ENCODE results near the gene ZFAND2B. TPM values are rescaled to one million over a fixed set of nuclear protein-coding genes. Genes with fewer than 3 reads are reported as not detected.
A peak's percentile ranks its signal among the peaks of the same experiment; 100 is the strongest.

Gene ZFAND2B
- total and polyA plus RNA-seq, 3 experiments from 2014 or later: 32.4 to 86.0 (median 36.8) TPM

DNA sequence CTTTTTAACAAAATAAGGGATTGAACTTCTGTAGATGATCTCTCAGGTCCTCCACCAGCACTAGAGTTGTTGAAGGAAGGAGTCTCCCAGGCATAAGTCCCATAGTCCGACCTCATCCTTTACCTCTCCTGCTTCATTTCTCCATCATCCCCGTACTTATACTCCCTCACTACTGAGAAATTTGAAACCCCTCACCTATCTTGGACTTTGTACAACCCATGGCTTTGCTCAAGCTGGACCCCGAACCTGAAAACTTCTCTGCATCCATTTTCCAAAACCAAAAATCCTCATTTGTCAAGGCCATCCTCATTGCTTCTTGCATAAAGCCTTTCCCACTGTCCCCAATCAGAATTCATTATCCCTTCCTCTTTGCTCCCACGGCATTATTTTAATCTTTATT lies 45.5 kb upstream of the ZFAND2B start:
- peak overlapping the region; percentile 64 for H3K4me3 ChIP-seq (ENCODE audit: low read length)
- peaks cover 0 to 2% of the 10 kb centered on the region in 2 donors for H3K27me3 Mint-ChIP-seq
- peaks cover 19% of the 10 kb centered on the region for H3K36me3 ChIP-seq (ENCODE audit: insufficient read depth, low read length)
- DNase-seq: no peak
- POLR2A ChIA-PET: no interaction called here
- peaks cover 16 to 17% (median 17%) of the 10 kb centered on the region in 3 donors for H3K4me1 Mint-ChIP-seq
- peaks cover 13% of the 10 kb centered on the region for H3K4me1 ChIP-seq (ENCODE audit: insufficient read depth, low read length)
- H3K9me3 ChIP-seq (ENCODE audit: low read length): no peaks in the 10 kb centered on the region
- H3K9me3 Mint-ChIP-seq: no peaks in the 10 kb centered on the region
- CTCF ChIA-PET: interaction anchor here (2.3 to 4.8 kb wide), 4 partner anchors 22 to 134 kb away, joined by 5 to 70 read pairs (median 36); partner anchors contain the start of gene ZFAND2B
- peaks cover 0 to 27% (median 7%) of the 10 kb centered on the region in 3 donors for H3K36me3 Mint-ChIP-seq
- H3K27ac Mint-ChIP-seq: peak overlapping the region; percentile 86 to 98 (median 95)
- H3K27me3 ChIP-seq (ENCODE audit: insufficient read depth, low read length, poor library complexity, severe bottlenecking): no peaks in the 10 kb centered on the region
- H3K4me3 Mint-ChIP-seq: peak overlapping the region; percentile 93 to 99 (median 95)
- peak overlapping the region; percentile 74 for H3K27ac ChIP-seq (ENCODE audit: low read depth, low read length)

GRCh38 chr2:219163156-219163555 lies 43.4 kb upstream of the ZFAND2B start:
- POLR2A ChIA-PET: no interaction called here
- no peaks in the 10 kb centered on the region for H3K9me3 ChIP-seq (ENCODE audit: low read length)
- Mint-ChIP-seq H3K4me1 (peaks cover 16 to 18% (median 17%) of the 10 kb centered on the region in 3 donors), H3K27ac (peak overlapping the region in 2 of 8 donors; percentile 6 to 73), H3K27me3 (peaks cover 0 to 2% of the 10 kb centered on the region in 2 donors), H3K9me3 (no peaks in the 10 kb centered on the region), H3K36me3 (peaks cover 0 to 10% (median 2%) of the 10 kb centered on the region in 3 donors), H3K4me3 (peak overlapping the region in 1 of 7 donors; percentile 84)
- no peak overlapping the region for H3K27ac ChIP-seq (ENCODE audit: low read depth, low read length)
- peaks cover 13% of the 10 kb centered on the region for H3K4me1 ChIP-seq (ENCODE audit: insufficient read depth, low read length)
- CTCF ChIA-PET: interaction anchor here (1.4 to 2.2 kb wide), 5 partner anchors 8 to 136 kb away, joined by 3 to 8 read pairs (median 4); no protein-coding TSS in a partner anchor
- H3K4me3 ChIP-seq (ENCODE audit: low read length): no peak overlapping the region
- peaks cover under 1% of the 10 kb centered on the region for H3K36me3 ChIP-seq (ENCODE audit: insufficient read depth, low read length)
- no peaks in the 10 kb centered on the region for H3K27me3 ChIP-seq (ENCODE audit: insufficient read depth, low read length, poor library complexity, severe bottlenecking)
- DNase-seq: no peak

DNA sequence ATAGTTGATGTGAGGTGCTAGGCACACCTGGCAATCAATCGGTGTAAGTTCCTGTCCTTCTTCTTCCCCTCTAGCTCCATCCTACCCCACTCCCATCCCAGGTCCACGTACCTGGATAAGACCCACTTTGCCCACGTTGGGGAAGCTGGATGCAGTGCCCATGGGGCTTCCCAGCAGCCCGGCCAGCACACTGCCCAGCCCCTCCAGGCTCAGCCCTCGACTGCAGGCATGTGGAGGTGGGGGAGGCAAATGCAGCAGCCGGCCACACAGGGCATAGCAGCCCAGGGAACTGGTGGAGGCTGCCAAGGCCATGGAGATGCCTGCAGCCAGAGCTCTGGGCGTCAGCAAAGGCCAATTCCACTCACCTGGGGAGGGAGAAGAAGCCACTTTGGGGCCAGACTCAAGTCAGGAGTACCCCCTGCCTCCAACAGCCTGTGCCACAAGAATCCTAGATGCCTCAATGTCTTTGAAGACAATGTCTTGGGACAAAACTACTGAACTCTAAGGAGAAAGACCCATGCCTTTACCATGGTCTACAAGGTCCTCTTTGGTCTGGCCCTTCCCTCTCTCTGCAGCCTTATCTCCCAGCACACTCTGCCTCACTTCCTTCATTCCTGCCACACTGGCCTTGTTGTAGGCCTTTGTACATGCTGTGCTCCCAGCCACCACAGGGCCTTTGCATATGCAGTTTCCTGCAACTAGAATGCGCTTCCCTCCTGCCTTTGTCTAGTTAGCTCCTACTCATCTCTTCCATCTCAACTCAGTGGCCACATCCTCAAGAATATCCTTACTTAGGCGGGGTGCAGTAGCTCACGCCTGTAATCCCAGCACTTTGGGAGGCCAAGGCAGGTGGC lies 41.3 kb upstream of the ZFAND2B start:
- H3K4me1 Mint-ChIP-seq: peaks cover 8 to 12% (median 10%) of the 10 kb centered on the region in 3 donors
- ChIA-PET POLR2A (no interaction called here), CTCF (interaction anchor here (1.4 to 1.8 kb wide), 4 partner anchors 9 to 129 kb away, joined by 4 to 8 read pairs (median 6); no protein-coding TSS in a partner anchor)
- Histone ChIP-seq H3K36me3 (ENCODE audit: insufficient read depth, low read length) (no peaks in the 10 kb centered on the region), H3K4me3 (ENCODE audit: low read length) (no peak overlapping the region), H3K27me3 (ENCODE audit: insufficient read depth, low read length, poor library complexity, severe bottlenecking) (no peaks in the 10 kb centered on the region), H3K9me3 (ENCODE audit: low read length) (no peaks in the 10 kb centered on the region), H3K27ac (ENCODE audit: low read depth, low read length) (no peak overlapping the region), H3K4me1 (ENCODE audit: insufficient read depth, low read length) (peaks cover 7% of the 10 kb centered on the region)
- peak overlapping the region in 1 of 7 donors; percentile 22 for H3K4me3 Mint-ChIP-seq
- peak overlapping the region in 1 of 8 donors; percentile 34 for H3K27ac Mint-ChIP-seq
- DNase-seq: no peak
- no peaks in the 10 kb centered on the region for H3K27me3 Mint-ChIP-seq
- H3K9me3 Mint-ChIP-seq: no peaks in the 10 kb centered on the region
- H3K36me3 Mint-ChIP-seq: peaks cover 0 to 7% (median 2%) of the 10 kb centered on the region in 3 donors

- H3K4me1 Mint-ChIP-seq: peaks cover 8 to 22% (median 15%) of the 10 kb centered on the region in 3 donors
- DNase-seq: no peak
- POLR2A ChIA-PET: interaction anchor here (0.6 kb wide), 2 partner anchors 10 to 86 kb away, joined by 4 to 5 read pairs; partner anchors contain the start of gene TUBA4A
- CTCF ChIA-PET: interaction anchor here (1.4 kb wide), 1 partner anchor 40 kb away, joined by 3 read pairs; no protein-coding TSS in a partner anchor
- Histone ChIP-seq H3K27ac (ENCODE audit: low read depth, low read length) (no peak overlapping the region), H3K4me1 (ENCODE audit: insufficient read depth, low read length) (no peaks in the 10 kb centered on the region), H3K27me3 (ENCODE audit: insufficient read depth, low read length, poor library complexity, severe bottlenecking) (no peaks in the 10 kb centered on the region), H3K9me3 (ENCODE audit: low read length) (no peaks in the 10 kb centered on the region), H3K4me3 (ENCODE audit: low read length) (no peak overlapping the region), H3K36me3 (ENCODE audit: insufficient read depth, low read length) (peaks cover 3% of the 10 kb centered on the region)
- peaks cover 0 to 2% of the 10 kb centered on the region in 2 donors for H3K27me3 Mint-ChIP-seq
- peaks cover 0 to 25% (median 2%) of the 10 kb centered on the region in 3 donors for H3K36me3 Mint-ChIP-seq
- no peak overlapping the region for H3K4me3 Mint-ChIP-seq
- no peaks in the 10 kb centered on the region for H3K9me3 Mint-ChIP-seq
- H3K27ac Mint-ChIP-seq: peak overlapping the region in 1 of 8 donors; percentile 75
Observed at GRCh38 chr2:219167997-219168396, 38.6 kb upstream of the ZFAND2B start.

GRCh38 chr2:219168526-219168925 lies 38.1 kb upstream of the ZFAND2B start:
- peaks cover 5% of the 10 kb centered on the region for H3K36me3 ChIP-seq (ENCODE audit: insufficient read depth, low read length)
- H3K36me3 Mint-ChIP-seq: peaks cover 0 to 29% (median 2%) of the 10 kb centered on the region in 3 donors
- ChIA-PET POLR2A (interaction anchor here (0.6 kb wide), 1 partner anchor 9 kb away, joined by 4 read pairs; no protein-coding TSS in a partner anchor), CTCF (interaction anchor here (1.8 to 8.6 kb wide), 3 partner anchors 14 to 125 kb away, joined by 4 to 110 read pairs (median 74); no protein-coding TSS in a partner anchor)
- H3K27ac Mint-ChIP-seq: peak overlapping the region in 1 of 8 donors; percentile 75
- no peak overlapping the region for H3K27ac ChIP-seq (ENCODE audit: low read depth, low read length)
- H3K27me3 ChIP-seq (ENCODE audit: insufficient read depth, low read length, poor library complexity, severe bottlenecking): no peaks in the 10 kb centered on the region
- DNase-seq: no peak
- H3K4me3 Mint-ChIP-seq: no peak overlapping the region
- no peak overlapping the region for H3K4me3 ChIP-seq (ENCODE audit: low read length)
- no peaks in the 10 kb centered on the region for H3K9me3 Mint-ChIP-seq
- no peaks in the 10 kb centered on the region for H3K4me1 ChIP-seq (ENCODE audit: insufficient read depth, low read length)
- H3K9me3 ChIP-seq (ENCODE audit: low read length): no peaks in the 10 kb centered on the region
- H3K4me1 Mint-ChIP-seq: peaks cover 9 to 27% (median 19%) of the 10 kb centered on the region in 3 donors
- H3K27me3 Mint-ChIP-seq: peaks cover 0 to 2% of the 10 kb centered on the region in 2 donors

GRCh38 chr2:219168932-219169331 lies 37.6 kb upstream of the ZFAND2B start:
- ChIA-PET CTCF (interaction anchor here (1.8 to 8.6 kb wide), 4 partner anchors 14 to 125 kb away, joined by 4 to 110 read pairs (median 41); partner anchors contain the start of gene ABCB6), POLR2A (interaction anchor here (0.8 kb wide), 1 partner anchor 959 kb away, joined by 3 read pairs; no protein-coding TSS in a partner anchor)
- peaks cover 0 to 34% (median 2%) of the 10 kb centered on the region in 3 donors for H3K36me3 Mint-ChIP-seq
- peak overlapping the region in 2 of 8 donors; percentile 58 to 85 for H3K27ac Mint-ChIP-seq
- H3K27me3 ChIP-seq (ENCODE audit: insufficient read depth, low read length, poor library complexity, severe bottlenecking): no peaks in the 10 kb centered on the region
- no peaks in the 10 kb centered on the region for H3K9me3 Mint-ChIP-seq
- H3K4me1 Mint-ChIP-seq: peaks cover 10 to 31% (median 24%) of the 10 kb centered on the region in 3 donors
- DNase-seq: no peak
- peak overlapping the region in 1 of 7 donors; percentile 70 for H3K4me3 Mint-ChIP-seq
- peaks cover 9% of the 10 kb centered on the region for H3K36me3 ChIP-seq (ENCODE audit: insufficient read depth, low read length)
- no peaks in the 10 kb centered on the region for H3K9me3 ChIP-seq (ENCODE audit: low read length)
- H3K27me3 Mint-ChIP-seq: peaks cover 0 to 2% of the 10 kb centered on the region in 2 donors
- H3K27ac ChIP-seq (ENCODE audit: low read depth, low read length): no peak overlapping the region
- H3K4me3 ChIP-seq (ENCODE audit: low read length): no peak overlapping the region
- H3K4me1 ChIP-seq (ENCODE audit: insufficient read depth, low read length): no peaks in the 10 kb centered on the region

DNA sequence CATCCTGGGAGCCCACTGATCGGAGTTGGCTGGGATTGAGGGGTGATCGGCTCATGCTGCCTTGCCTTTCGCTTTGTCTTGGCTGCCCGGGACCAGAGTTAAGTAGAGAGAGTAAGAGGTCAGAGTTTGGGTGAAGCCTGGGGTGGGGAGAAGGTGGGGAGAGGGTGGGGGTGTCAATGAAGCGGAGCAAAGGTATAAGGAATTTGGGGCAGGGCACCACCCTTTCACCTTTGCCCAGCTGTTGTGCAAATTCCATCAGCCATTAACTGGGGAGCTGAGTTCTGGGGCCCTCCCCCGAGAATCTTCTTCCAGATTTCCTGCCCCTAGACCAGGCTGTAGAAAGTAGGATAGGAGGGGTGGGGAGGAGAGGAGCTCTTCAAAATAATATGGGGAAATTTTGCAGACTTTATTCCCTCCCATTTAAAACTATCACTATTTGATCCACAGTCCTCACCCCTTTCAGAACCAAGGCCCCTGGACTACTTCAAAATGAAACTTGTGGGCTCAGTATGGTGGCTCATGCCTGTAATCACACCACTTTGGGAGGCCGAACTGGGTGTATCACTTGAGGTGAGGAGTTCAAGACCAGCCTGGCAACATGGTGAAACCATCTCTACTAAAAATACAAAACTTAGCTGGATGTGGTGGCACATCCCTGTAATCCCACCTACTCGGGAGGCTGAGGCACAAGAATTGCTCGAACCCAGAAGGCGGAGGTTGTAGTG lies 36.5 kb upstream of the ZFAND2B start, which contains the start of gene SLC23A3:
Gene SLC23A3 (minus strand): TSS at position 100 of the 725 bp plus-strand sequence. CDS start 45 bp downstream, at position 55.
- Histone ChIP-seq H3K4me3 (ENCODE audit: low read length) (no peak within 1 kb of the TSS), H3K36me3 (ENCODE audit: insufficient read depth, low read length) (peaks cover 13% of the 10 kb centered on the region), H3K9me3 (ENCODE audit: low read length) (no peaks in the 10 kb centered on the region), H3K4me1 (ENCODE audit: insufficient read depth, low read length) (peaks cover 10% of the 10 kb centered on the region), H3K27ac (ENCODE audit: low read depth, low read length) (no peak within 1 kb of the TSS), H3K27me3 (ENCODE audit: insufficient read depth, low read length, poor library complexity, severe bottlenecking) (no peaks in the 10 kb centered on the region)
- peaks cover 22 to 43% (median 35%) of the 10 kb centered on the region in 3 donors for H3K4me1 Mint-ChIP-seq
- ChIA-PET CTCF (interaction anchor here (1.0 to 8.6 kb wide), 13 partner anchors 11 to 127 kb away, joined by 3 to 110 read pairs (median 7); partner anchors contain the start of genes ABCB6, GLB1L, NHEJ1 and STK16), POLR2A (interaction anchor here (0.8 to 1.3 kb wide), 3 partner anchors 10 to 961 kb away, joined by 3 to 4 read pairs (median 3); partner anchors contain the start of gene NHEJ1)
- peaks cover 0 to 2% of the 10 kb centered on the region in 2 donors for H3K27me3 Mint-ChIP-seq
- H3K36me3 Mint-ChIP-seq: peaks cover 0 to 43% (median 8%) of the 10 kb centered on the region in 3 donors
- peak within 1 kb of the TSS in 5 of 8 donors; percentile 10 to 85 (median 58) for H3K27ac Mint-ChIP-seq
- H3K4me3 Mint-ChIP-seq: peak within 1 kb of the TSS in 2 of 7 donors; percentile 65 to 70
- no peak for DNase-seq
- no peaks in the 10 kb centered on the region for H3K9me3 Mint-ChIP-seq

Measured in CD8-positive, alpha-beta memory T cell (primary cell).